SK-N-SH (cell line): ENCODE data around the gene ATP2B2. TPM values are rescaled to one million over a fixed set of nuclear protein-coding genes. Genes with fewer than 3 reads are reported as not detected.

ENCODE experiments used
- CTCF ChIA-PET: fragments of 300-600, 350-600 bp; formaldehyde crosslinking; extraction: SDS; loops from one replicate; lab custom pipeline; 2021; lab: Yijun Ruan, JAX
- POLR2A ChIA-PET: fragments of 350-600 bp; sonication (Branson Sonifier 250); formaldehyde crosslinking; extraction: SDS; loops from one replicate; lab custom pipeline; 2020; ENCODE audit warnings: antibody characterized with exemption, inconsistent platforms; lab: Yijun Ruan, JAX
- DNase-seq: peaks from one replicate; pipeline ENCODE4 v3.0.0; 2012
- H2AFZ ChIP-seq: fragments of 200-600 bp; sonication (generic); 2 replicates; pipeline ENCODE4 v1.8.1; 2016; ENCODE audit warnings: antibody characterized with exemption, mild to moderate bottlenecking, low read depth
- H3F3A ChIP-seq: fragments of 200-600 bp; sonication (generic); replicated peaks from 2 replicates; pipeline ENCODE3; 2016; ENCODE audit warnings: antibody characterized with exemption, mild to moderate bottlenecking; ENCODE audit not compliant: insufficient read depth
- H3K27ac ChIP-seq, 2 experiments: fragments of 200-500 bp in 1 of 2; fragments of 200-600 bp in 1 of 2; sonication (Bioruptor generic) in 1 of 2; sonication (generic), shearing (Covaris generic) in 1 of 2; 2 replicates each; pipeline versions ENCODE4 v1.5.1 to v1.6.1; 2014 to 2016; ENCODE audit warnings: low read depth in 2 of 2, inconsistent platforms in 1 of 2, low read length in 1 of 2, mild to moderate bottlenecking in 1 of 2, mixed read lengths in 1 of 2
- H3K27me3 ChIP-seq: fragments of 200-600 bp; sonication (generic), shearing (Covaris generic); 2 replicates; pipeline ENCODE4 v1.6.1; 2016; ENCODE audit warnings: mixed run types; ENCODE audit not compliant: insufficient read depth
- H3K36me3 ChIP-seq, 2 experiments: fragments of 200-500 bp in 1 of 2; fragments of 200-600 bp in 1 of 2; sonication (Bioruptor generic) in 1 of 2; sonication (generic) in 1 of 2; replicated peaks in 1 of 2; 2 replicates each; pipeline versions ENCODE3 to v1.5.1; 2014 to 2016; ENCODE audit warnings: low read length in 1 of 2, mild to moderate bottlenecking in 1 of 2; ENCODE audit not compliant: insufficient read depth in 2 of 2, control insufficient read depth in 1 of 2
- H3K4me1 ChIP-seq, 2 experiments: fragments of 200-500 bp in 1 of 2; fragments of 200-600 bp in 1 of 2; sonication (Bioruptor generic) in 1 of 2; sonication (generic), shearing (Covaris generic) in 1 of 2; 2 replicates each; pipeline versions ENCODE4 v1.5.1 to v1.6.1; 2014 to 2016; ENCODE audit warnings: low read depth in 1 of 2, low read length in 1 of 2, mixed run types in 1 of 2; ENCODE audit not compliant: insufficient read depth in 2 of 2, control insufficient read depth in 1 of 2
- H3K4me2 ChIP-seq: fragments of 200-600 bp; sonication (generic), shearing (Covaris generic); 2 replicates; pipeline ENCODE4 v1.6.1; 2017; ENCODE audit warnings: mixed run types
- H3K4me3 ChIP-seq, 2 experiments: fragments of 200-500 bp in 1 of 2; fragments of 200-600 bp in 1 of 2; sonication (Bioruptor generic) in 1 of 2; sonication (generic), shearing (Covaris generic) in 1 of 2; 2 replicates each; pipeline versions ENCODE4 v1.5.1 to v1.8.1; 2014 to 2016; ENCODE audit warnings: low read depth in 2 of 2, inconsistent platforms in 1 of 2, low read length in 1 of 2, mild to moderate bottlenecking in 1 of 2, mixed read lengths in 1 of 2, moderate library complexity in 1 of 2
- H3K79me2 ChIP-seq: fragments of 200-600 bp; sonication (generic); 2 replicates; pipeline ENCODE4 v1.8.1; 2017; ENCODE audit warnings: mild to moderate bottlenecking; ENCODE audit not compliant: insufficient read depth
- H3K9ac ChIP-seq: fragments of 200-600 bp; sonication (generic); 2 replicates; pipeline ENCODE4 v1.6.1; 2017; ENCODE audit warnings: mixed run types
- H3K9me2 ChIP-seq: fragments of 200-600 bp; sonication (generic); 2 replicates; pipeline ENCODE4 v1.6.1; 2017; ENCODE audit warnings: mixed run types
- H3K9me3 ChIP-seq: fragments of 200-600 bp; sonication (generic); 2 replicates; pipeline ENCODE4 v1.6.1; 2017; ENCODE audit warnings: mixed run types, mild to moderate bottlenecking, moderate library complexity
- H4K20me1 ChIP-seq: fragments of 200-600 bp; sonication (generic); 2 replicates; pipeline ENCODE4 v1.6.1; 2017; ENCODE audit warnings: mild to moderate bottlenecking, mixed run types; ENCODE audit not compliant: insufficient read depth
- ELF1 ChIP-seq: IDR thresholded peaks from 2 replicates; pipeline ENCODE4 v1.4.0; 2012
- EP300 ChIP-seq, 2 experiments: IDR thresholded peaks; 2 replicates each; pipeline versions ENCODE4 v1.4.0 to v1.6.1; 2012; ENCODE audit warnings: borderline replicate concordance in 1 of 2, low read depth in 1 of 2, low read length in 1 of 2
- FOSL2 ChIP-seq: IDR thresholded peaks from 2 replicates; pipeline ENCODE4 v1.4.0; 2012; ENCODE audit warnings: low read depth, mild to moderate bottlenecking, moderate library complexity, borderline replicate concordance
- FOXJ3 ChIP-seq: sonication (generic); formaldehyde crosslinking; IDR thresholded peaks from 2 replicates; pipeline ENCODE4 v1.5.1; 2020; ENCODE audit warnings: mild to moderate bottlenecking, missing genetic modification reagents
- GABPA ChIP-seq: IDR thresholded peaks from 2 replicates; pipeline ENCODE4 v1.4.0; 2012; ENCODE audit warnings: low read depth, mild to moderate bottlenecking
- GATA2 ChIP-seq: sonication (generic); formaldehyde crosslinking; IDR thresholded peaks from 2 replicates; pipeline ENCODE4 v1.5.0; 2020; ENCODE audit warnings: mild to moderate bottlenecking, missing genetic modification reagents
- JUND ChIP-seq: IDR thresholded peaks from 2 replicates; pipeline ENCODE4 v1.4.0; 2012
- MEF2A ChIP-seq: IDR thresholded peaks from 2 replicates; pipeline ENCODE4 v1.4.0; 2012; ENCODE audit warnings: low read depth, borderline replicate concordance
- NFIC ChIP-seq: IDR thresholded peaks from 2 replicates; pipeline ENCODE4 v1.4.0; 2012; ENCODE audit warnings: borderline replicate concordance
- NRF1 ChIP-seq: IDR thresholded peaks from 2 replicates; pipeline ENCODE4 v1.6.1; 2012; ENCODE audit warnings: low read depth, mild to moderate bottlenecking, low read length
- RAD21 ChIP-seq: IDR thresholded peaks from 2 replicates; pipeline ENCODE4 v1.6.1; 2012; ENCODE audit warnings: mild to moderate bottlenecking, low read length
- RCOR1 ChIP-seq: fragments of 150-350 bp; IDR thresholded peaks from 2 replicates; pipeline ENCODE4 v1.6.1; 2017; ENCODE audit warnings: antibody characterized with exemption, low read length
- RXRA ChIP-seq: IDR thresholded peaks from 2 replicates; pipeline ENCODE4 v1.4.0; 2012; ENCODE audit warnings: low read depth, mild to moderate bottlenecking, borderline replicate concordance
- SMC3 ChIP-seq: IDR thresholded peaks from 2 replicates; pipeline ENCODE4 v1.6.1; 2012; ENCODE audit warnings: low read depth, low read length, improper control_type of control experiment
- WGBS: methylation state at CpG from one replicate; pipeline ENCODE4 v1.1.6; 2017; ENCODE audit warnings: low lambda C conversion rate; 5-methylcytosine and 5-hydroxymethylcytosine counted together
- polyA plus RNA-seq, 3 experiments: library from polyadenylated mRNA; depleted of rRNA; stranded (reverse); fragments of >200 nt; gene quantifications; 2 replicates each; pipeline ENCODE4 v1.2.3, GENCODE V29; 2012
- TF ChIP-seq, protein P1 (sequence below): fragments of 150-350 bp; IDR thresholded peaks from 2 replicates; pipeline ENCODE4 v1.6.1; 2016; ENCODE audit warnings: mild to moderate bottlenecking, low read depth, low read length
- TF ChIP-seq, protein P2 (sequence below): IDR thresholded peaks from 2 replicates; pipeline ENCODE4 v1.4.0; 2012; ENCODE audit warnings: low read depth, borderline replicate concordance
- TF ChIP-seq, protein P3 (sequence below): fragments of 200-600 bp; sonication (generic); IDR thresholded peaks from 2 replicates; pipeline ENCODE4 v1.6.1; 2017; ENCODE audit warnings: antibody characterized with exemption, mild to moderate bottlenecking, moderate library complexity
- TF ChIP-seq, protein P4 (sequence below): IDR thresholded peaks from 2 replicates; pipeline ENCODE4 v1.6.1; 2012; ENCODE audit warnings: mild to moderate bottlenecking, low read depth, low read length, moderate library complexity
- TF ChIP-seq, protein P5 (sequence below): IDR thresholded peaks from 2 replicates; pipeline ENCODE4; 2012
- TF ChIP-seq, protein P6 (sequence below): fragments of 150-350 bp; IDR thresholded peaks from 2 replicates; pipeline ENCODE4 v1.6.1; 2017; ENCODE audit warnings: antibody characterized with exemption, low read length, low read depth, borderline replicate concordance

The ATP2B2 gene
- polyA plus RNA-seq, 1 of the 3 experiments (the other 2 are of a cell fraction): 0.15 TPM

DNA sequence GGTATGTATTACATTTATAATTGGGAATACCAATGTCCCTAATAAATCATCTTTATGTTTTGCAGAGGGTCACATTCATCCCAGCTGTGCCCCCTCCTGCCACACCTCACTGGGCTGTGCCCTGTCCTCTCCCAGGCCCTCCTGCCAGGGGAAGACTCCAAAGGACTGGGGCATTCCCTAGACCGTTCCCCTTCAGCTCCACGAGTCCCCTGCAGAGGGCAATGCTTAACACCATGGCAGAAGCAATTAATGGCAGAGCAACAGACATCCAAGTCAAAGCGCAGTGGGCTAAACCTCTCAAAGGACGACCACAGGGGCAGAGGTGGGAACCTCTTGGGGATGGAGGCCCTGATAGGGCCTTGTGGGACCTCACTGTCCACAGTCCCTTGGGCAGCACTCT lies 113.1 kb downstream of the ATP2B2 start:
- no peak overlapping the region for H3K9ac ChIP-seq
- no peaks in the 10 kb centered on the region for H3K9me2 ChIP-seq
- H3K9me3 ChIP-seq: no peaks in the 10 kb centered on the region
- WGBS: 33% methylated on average over 3 of the region's 4 CpGs
- no peaks in the 10 kb centered on the region for H3K79me2 ChIP-seq
- no peak for DNase-seq
- H3K27ac ChIP-seq: no peak overlapping the region
- no peaks in the 10 kb centered on the region; the same call in 1 of the 2 replicates for H3K27me3 ChIP-seq
- ChIA-PET POLR2A (no interaction called here), CTCF (interaction anchor here (1.0 to 1.5 kb wide), 2 partner anchors 10 to 346 kb away, joined by 3 to 7 read pairs; no protein-coding TSS in a partner anchor)
- no peak overlapping the region for H3K4me3 ChIP-seq
- no peak for TF ChIP-seq ELF1
- TF ChIP-seq GABPA: no peak
- TF ChIP-seq, protein P1, sequence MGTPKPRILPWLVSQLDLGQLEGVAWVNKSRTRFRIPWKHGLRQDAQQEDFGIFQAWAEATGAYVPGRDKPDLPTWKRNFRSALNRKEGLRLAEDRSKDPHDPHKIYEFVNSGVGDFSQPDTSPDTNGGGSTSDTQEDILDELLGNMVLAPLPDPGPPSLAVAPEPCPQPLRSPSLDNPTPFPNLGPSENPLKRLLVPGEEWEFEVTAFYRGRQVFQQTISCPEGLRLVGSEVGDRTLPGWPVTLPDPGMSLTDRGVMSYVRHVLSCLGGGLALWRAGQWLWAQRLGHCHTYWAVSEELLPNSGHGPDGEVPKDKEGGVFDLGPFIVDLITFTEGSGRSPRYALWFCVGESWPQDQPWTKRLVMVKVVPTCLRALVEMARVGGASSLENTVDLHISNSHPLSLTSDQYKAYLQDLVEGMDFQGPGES: no peak
- TF ChIP-seq, protein P2, sequence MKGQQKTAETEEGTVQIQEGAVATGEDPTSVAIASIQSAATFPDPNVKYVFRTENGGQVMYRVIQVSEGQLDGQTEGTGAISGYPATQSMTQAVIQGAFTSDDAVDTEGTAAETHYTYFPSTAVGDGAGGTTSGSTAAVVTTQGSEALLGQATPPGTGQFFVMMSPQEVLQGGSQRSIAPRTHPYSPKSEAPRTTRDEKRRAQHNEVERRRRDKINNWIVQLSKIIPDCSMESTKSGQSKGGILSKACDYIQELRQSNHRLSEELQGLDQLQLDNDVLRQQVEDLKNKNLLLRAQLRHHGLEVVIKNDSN: no peak
- TF ChIP-seq GATA2: no peak
- TF ChIP-seq, protein P3, sequence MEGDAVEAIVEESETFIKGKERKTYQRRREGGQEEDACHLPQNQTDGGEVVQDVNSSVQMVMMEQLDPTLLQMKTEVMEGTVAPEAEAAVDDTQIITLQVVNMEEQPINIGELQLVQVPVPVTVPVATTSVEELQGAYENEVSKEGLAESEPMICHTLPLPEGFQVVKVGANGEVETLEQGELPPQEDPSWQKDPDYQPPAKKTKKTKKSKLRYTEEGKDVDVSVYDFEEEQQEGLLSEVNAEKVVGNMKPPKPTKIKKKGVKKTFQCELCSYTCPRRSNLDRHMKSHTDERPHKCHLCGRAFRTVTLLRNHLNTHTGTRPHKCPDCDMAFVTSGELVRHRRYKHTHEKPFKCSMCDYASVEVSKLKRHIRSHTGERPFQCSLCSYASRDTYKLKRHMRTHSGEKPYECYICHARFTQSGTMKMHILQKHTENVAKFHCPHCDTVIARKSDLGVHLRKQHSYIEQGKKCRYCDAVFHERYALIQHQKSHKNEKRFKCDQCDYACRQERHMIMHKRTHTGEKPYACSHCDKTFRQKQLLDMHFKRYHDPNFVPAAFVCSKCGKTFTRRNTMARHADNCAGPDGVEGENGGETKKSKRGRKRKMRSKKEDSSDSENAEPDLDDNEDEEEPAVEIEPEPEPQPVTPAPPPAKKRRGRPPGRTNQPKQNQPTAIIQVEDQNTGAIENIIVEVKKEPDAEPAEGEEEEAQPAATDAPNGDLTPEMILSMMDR: no peak
- TF ChIP-seq SMC3: no peak
- TF ChIP-seq RAD21: no peak
- TF ChIP-seq MEF2A: no peak
- no peak for TF ChIP-seq NRF1
- TF ChIP-seq FOXJ3 (CRISPR knock-in tag): no peak
- no peak for TF ChIP-seq JUND
- TF ChIP-seq, protein P4, sequence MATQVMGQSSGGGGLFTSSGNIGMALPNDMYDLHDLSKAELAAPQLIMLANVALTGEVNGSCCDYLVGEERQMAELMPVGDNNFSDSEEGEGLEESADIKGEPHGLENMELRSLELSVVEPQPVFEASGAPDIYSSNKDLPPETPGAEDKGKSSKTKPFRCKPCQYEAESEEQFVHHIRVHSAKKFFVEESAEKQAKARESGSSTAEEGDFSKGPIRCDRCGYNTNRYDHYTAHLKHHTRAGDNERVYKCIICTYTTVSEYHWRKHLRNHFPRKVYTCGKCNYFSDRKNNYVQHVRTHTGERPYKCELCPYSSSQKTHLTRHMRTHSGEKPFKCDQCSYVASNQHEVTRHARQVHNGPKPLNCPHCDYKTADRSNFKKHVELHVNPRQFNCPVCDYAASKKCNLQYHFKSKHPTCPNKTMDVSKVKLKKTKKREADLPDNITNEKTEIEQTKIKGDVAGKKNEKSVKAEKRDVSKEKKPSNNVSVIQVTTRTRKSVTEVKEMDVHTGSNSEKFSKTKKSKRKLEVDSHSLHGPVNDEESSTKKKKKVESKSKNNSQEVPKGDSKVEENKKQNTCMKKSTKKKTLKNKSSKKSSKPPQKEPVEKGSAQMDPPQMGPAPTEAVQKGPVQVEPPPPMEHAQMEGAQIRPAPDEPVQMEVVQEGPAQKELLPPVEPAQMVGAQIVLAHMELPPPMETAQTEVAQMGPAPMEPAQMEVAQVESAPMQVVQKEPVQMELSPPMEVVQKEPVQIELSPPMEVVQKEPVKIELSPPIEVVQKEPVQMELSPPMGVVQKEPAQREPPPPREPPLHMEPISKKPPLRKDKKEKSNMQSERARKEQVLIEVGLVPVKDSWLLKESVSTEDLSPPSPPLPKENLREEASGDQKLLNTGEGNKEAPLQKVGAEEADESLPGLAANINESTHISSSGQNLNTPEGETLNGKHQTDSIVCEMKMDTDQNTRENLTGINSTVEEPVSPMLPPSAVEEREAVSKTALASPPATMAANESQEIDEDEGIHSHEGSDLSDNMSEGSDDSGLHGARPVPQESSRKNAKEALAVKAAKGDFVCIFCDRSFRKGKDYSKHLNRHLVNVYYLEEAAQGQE: no peak
- TF ChIP-seq, protein P5, sequence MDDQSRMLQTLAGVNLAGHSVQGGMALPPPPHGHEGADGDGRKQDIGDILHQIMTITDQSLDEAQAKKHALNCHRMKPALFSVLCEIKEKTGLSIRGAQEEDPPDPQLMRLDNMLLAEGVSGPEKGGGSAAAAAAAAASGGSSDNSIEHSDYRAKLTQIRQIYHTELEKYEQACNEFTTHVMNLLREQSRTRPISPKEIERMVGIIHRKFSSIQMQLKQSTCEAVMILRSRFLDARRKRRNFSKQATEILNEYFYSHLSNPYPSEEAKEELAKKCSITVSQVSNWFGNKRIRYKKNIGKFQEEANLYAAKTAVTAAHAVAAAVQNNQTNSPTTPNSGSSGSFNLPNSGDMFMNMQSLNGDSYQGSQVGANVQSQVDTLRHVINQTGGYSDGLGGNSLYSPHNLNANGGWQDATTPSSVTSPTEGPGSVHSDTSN: no peak
- no peak for TF ChIP-seq RCOR1
- TF ChIP-seq EP300 (IDR thresholded peaks at IDR 0.05; ENCODE audit: borderline replicate concordance in 1 of 2, low read depth in 1 of 2, low read length in 1 of 2): no peak
- no peak for TF ChIP-seq FOSL2
- TF ChIP-seq, protein P6, sequence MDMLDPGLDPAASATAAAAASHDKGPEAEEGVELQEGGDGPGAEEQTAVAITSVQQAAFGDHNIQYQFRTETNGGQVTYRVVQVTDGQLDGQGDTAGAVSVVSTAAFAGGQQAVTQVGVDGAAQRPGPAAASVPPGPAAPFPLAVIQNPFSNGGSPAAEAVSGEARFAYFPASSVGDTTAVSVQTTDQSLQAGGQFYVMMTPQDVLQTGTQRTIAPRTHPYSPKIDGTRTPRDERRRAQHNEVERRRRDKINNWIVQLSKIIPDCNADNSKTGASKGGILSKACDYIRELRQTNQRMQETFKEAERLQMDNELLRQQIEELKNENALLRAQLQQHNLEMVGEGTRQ: no peak
- no peak for TF ChIP-seq NFIC
- TF ChIP-seq RXRA: no peak
- H2AFZ ChIP-seq: no peak overlapping the region
- no peak overlapping the region for H3K4me2 ChIP-seq
- no peaks in the 10 kb centered on the region; a peak in 1 of 4 replicates for H3K4me1 ChIP-seq
- H4K20me1 ChIP-seq: no peaks in the 10 kb centered on the region
- no peaks in the 10 kb centered on the region for H3F3A ChIP-seq
- no peaks in the 10 kb centered on the region for H3K36me3 ChIP-seq
